ENCODE measurements around the gene SIM2. TPM values are rescaled to one million over a fixed set of nuclear protein-coding genes. Genes with fewer than 3 reads are reported as not detected.

The SIM2 gene
- total RNA-seq, 1 donor: not detected

GRCh38 chr21:36738489-36739126, 39.7 kb downstream of the SIM2 start:
- no peak for DNase-seq (ENCODE audit: low read depth)
- H3K4me3 ChIP-seq (ENCODE audit: low read depth, low read length): no peak overlapping the region
- no peak for TF ChIP-seq CTCF (IDR thresholded peaks at IDR 0.05; ENCODE audit: insufficient read depth, low read depth, low read length)

DNA sequence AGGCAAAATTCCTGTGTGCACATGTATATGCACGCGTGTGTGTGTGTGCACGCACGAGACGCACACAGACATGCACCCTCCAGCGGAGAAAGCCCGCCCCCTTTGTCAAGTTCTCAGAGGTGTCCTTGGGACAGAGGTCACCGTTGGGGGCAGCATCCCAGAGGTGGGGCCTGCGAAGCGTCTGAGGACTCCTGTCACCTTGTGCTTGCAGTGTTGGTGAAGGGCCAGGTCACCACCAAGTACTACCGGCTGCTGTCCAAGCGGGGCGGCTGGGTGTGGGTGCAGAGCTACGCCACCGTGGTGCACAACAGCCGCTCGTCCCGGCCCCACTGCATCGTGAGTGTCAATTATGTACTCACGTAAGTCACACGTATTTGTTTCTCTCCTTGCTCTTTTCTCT, 42.6 kb downstream of the SIM2 start:
- DNase-seq (ENCODE audit: low read depth): no peak
- TF ChIP-seq CTCF (IDR thresholded peaks at IDR 0.05; ENCODE audit: insufficient read depth, low read depth, low read length): no peak
- no peak overlapping the region for H3K4me3 ChIP-seq (ENCODE audit: low read depth, low read length)

DNA sequence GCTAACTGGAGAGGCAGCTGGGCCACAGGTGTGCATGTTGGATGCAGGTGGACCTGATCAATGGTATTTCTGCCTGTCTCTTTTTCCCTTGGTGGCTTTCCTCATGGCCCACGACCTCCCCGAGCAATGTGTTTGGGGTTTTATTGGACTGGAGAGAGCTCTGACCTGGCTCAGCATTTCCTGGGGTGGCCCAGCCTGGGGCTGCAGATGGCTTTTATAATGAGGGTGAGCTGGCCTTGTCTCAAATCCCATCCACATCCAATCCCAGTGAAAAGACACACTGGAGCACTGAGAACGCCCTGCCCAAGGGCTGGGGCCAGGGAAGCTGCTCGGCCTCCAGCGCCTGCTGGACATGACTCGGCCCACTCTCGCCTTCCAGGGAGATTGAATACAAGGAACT, 44.1 kb downstream of the SIM2 start:
- no peak for TF ChIP-seq CTCF (IDR thresholded peaks at IDR 0.05; ENCODE audit: insufficient read depth, low read depth, low read length)
- DNase-seq (ENCODE audit: low read depth): no peak

GRCh38 chr21:36743446-36743845, 44.5 kb downstream of the SIM2 start:
- TF ChIP-seq CTCF (IDR thresholded peaks at IDR 0.05; ENCODE audit: insufficient read depth, low read depth, low read length): no peak
- DNase-seq (ENCODE audit: low read depth): no peak
- H3K4me3 ChIP-seq (ENCODE audit: low read depth, low read length): no peak overlapping the region

More for the DNA sequence above, 44.1 kb downstream of the SIM2 start:
- H3K4me3 ChIP-seq (ENCODE audit: low read depth, low read length): no peak overlapping the region

DNA sequence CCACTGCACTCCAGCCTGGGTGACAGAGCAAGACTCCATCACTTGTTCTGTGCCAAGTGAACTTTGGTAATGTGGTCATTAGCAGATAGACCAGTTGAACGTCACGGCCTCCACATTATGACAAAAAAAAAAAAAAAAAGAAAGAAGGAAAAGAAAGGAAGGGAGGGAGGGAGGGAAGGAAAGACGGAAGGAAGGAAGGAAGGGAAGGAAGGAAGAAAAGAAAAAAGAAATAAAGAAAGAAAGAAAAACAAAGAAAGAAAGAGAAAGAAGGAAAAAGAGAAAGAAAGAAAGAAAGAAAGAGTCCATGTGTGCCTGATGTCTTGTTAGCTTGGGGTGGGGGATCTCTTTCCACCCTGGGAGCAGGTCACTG, 45.3 kb downstream of the SIM2 start:
- TF ChIP-seq CTCF (IDR thresholded peaks at IDR 0.05; ENCODE audit: insufficient read depth, low read depth, low read length): no peak

GRCh38 chr21:36744560-36745231, 45.8 kb downstream of the SIM2 start:
- no peak for TF ChIP-seq CTCF (IDR thresholded peaks at IDR 0.05; ENCODE audit: insufficient read depth, low read depth, low read length)
- DNase-seq (ENCODE audit: low read depth): no peak
- H3K4me3 ChIP-seq (ENCODE audit: low read depth, low read length): no peak overlapping the region

More for the DNA sequence above, 45.3 kb downstream of the SIM2 start:
- H3K4me3 ChIP-seq (ENCODE audit: low read depth, low read length): no peak overlapping the region
- no peak for DNase-seq (ENCODE audit: low read depth)

Measured in fibroblast of villous mesenchyme (primary cell).